Endothelial cell of umbilical vein (primary cell): ENCODE results near the gene CPSF7. TPM values are rescaled to one million over a fixed set of nuclear protein-coding genes. Genes with fewer than 3 reads are reported as not detected.

Source experiments
- BruUV-seq: library from RNA; stranded (reverse); fragments of 400-500 nt; replicated peaks from 2 replicates; lab custom pipeline; 2021; lab: Mats Ljungman, UMichigan
- CTCF ChIA-PET: fragments of 300-600, 350-600 bp; sonication (Branson Sonifier 250); formaldehyde crosslinking; loops from one replicate; lab custom pipeline; 2021; ENCODE audit warnings: antibody characterized with exemption, inconsistent platforms; lab: Charles Lee
- POLR2A ChIA-PET: fragments of 300-600, 350-600 bp; sonication (Branson Sonifier 250); formaldehyde crosslinking; loops from one replicate; lab custom pipeline; 2021; ENCODE audit warnings: antibody characterized with exemption, inconsistent platforms; lab: Charles Lee
- DNase-seq: peaks from one replicate; pipeline ENCODE4 v3.0.0-alpha.2; 2011; ENCODE audit warnings: low read depth, low spot score
- FAIRE-seq: peaks from 2 replicates; lab custom pipeline; 2011; peaks lifted over from hg19 to GRCh38; lab: Jason Lieb, UNC
- H2AFZ ChIP-seq: 2 replicates; pipeline ENCODE4 v1.6.0; 2012; ENCODE audit warnings: low read depth, low read length, control low read depth, inconsistent platforms
- H3K27ac ChIP-seq: 2 replicates; pipeline ENCODE4 v1.5.1; 2011; ENCODE audit warnings: low read depth, mild to moderate bottlenecking, control low read depth, low read length, moderate library complexity; ENCODE audit not compliant: insufficient read depth
- H3K27me3 ChIP-seq, 2 experiments: 2 replicates each; pipeline versions ENCODE4 v1.6.0 to v1.6.1; 2011; ENCODE audit warnings: low read length in 2 of 2, mixed read lengths in 1 of 2; ENCODE audit not compliant: control insufficient read depth in 2 of 2, insufficient read depth in 2 of 2
- H3K36me3 ChIP-seq, 2 experiments: 2 replicates in 1 of 2; 3 replicates in 1 of 2; pipeline ENCODE4 v1.5.1; 2011; ENCODE audit warnings: low read length in 2 of 2, mild to moderate bottlenecking in 1 of 2, moderate library complexity in 1 of 2; ENCODE audit not compliant: control insufficient read depth in 2 of 2, insufficient read depth in 2 of 2; ENCODE audit errors: extremely low read depth in 1 of 2
- H3K4me1 ChIP-seq: 3 replicates; pipeline ENCODE4 v1.5.1; 2011; ENCODE audit warnings: mild to moderate bottlenecking, low read length; ENCODE audit not compliant: control insufficient read depth, insufficient read depth; ENCODE audit errors: extremely low read depth
- H3K4me2 ChIP-seq: 2 replicates; pipeline ENCODE4 v1.6.1; 2011; ENCODE audit warnings: low read length, control low read depth, mixed read lengths; ENCODE audit not compliant: insufficient read depth
- H3K4me3 ChIP-seq, 3 experiments: fragments of 200-600 bp in 1 of 3; sonication (generic), shearing (Covaris generic) in 1 of 3; replicated peaks in 1 of 3; 2 replicates each; pipeline ENCODE4 v1.5.1; 2011 to 2016; ENCODE audit warnings: control low read depth in 3 of 3, low read length in 3 of 3, mild to moderate bottlenecking in 2 of 3, inconsistent platforms in 1 of 3, low read depth in 1 of 3, moderate library complexity in 1 of 3; ENCODE audit not compliant: insufficient read depth in 1 of 3
- H3K79me2 ChIP-seq: 2 replicates; pipeline ENCODE4 v1.6.0; 2012; ENCODE audit warnings: low read length, inconsistent platforms; ENCODE audit not compliant: control insufficient read depth, insufficient read depth
- H3K9ac ChIP-seq: replicated peaks from 2 replicates; pipeline ENCODE3; 2011; ENCODE audit warnings: low read length, control low read depth; ENCODE audit not compliant: insufficient read depth; ENCODE audit errors: extremely low read depth
- H3K9me1 ChIP-seq: replicated peaks from 3 replicates; pipeline ENCODE4 v1.6.0; 2011; ENCODE audit warnings: mild to moderate bottlenecking, low read length; ENCODE audit not compliant: control insufficient read depth, insufficient read depth; ENCODE audit errors: extremely low read depth
- H3K9me3 ChIP-seq: replicated peaks from 2 replicates; pipeline ENCODE4 v1.5.1; 2012; ENCODE audit warnings: low read length, inconsistent platforms; ENCODE audit not compliant: control insufficient read depth, insufficient read depth
- H4K20me1 ChIP-seq: replicated peaks from 2 replicates; pipeline ENCODE3; 2011; ENCODE audit warnings: mild to moderate bottlenecking, low read length; ENCODE audit not compliant: control insufficient read depth, insufficient read depth; ENCODE audit errors: extremely low read depth
- EZH2 ChIP-seq: IDR thresholded peaks from 2 replicates; pipeline ENCODE4 v1.6.1; 2012; ENCODE audit warnings: borderline replicate concordance, low read depth, mild to moderate bottlenecking, moderate library complexity, low read length, inconsistent platforms; ENCODE audit not compliant: severe bottlenecking
- FOS ChIP-seq: IDR thresholded peaks from 2 replicates; pipeline ENCODE4 v1.6.1; 2011; ENCODE audit warnings: mild to moderate bottlenecking, low read length, moderate library complexity, borderline replicate concordance; ENCODE audit not compliant: insufficient read depth
- GATA2 ChIP-seq: IDR thresholded peaks from 2 replicates; pipeline ENCODE4 v1.7.0; 2011; ENCODE audit warnings: low read depth, mild to moderate bottlenecking, moderate library complexity, mixed read lengths, low read length; ENCODE audit not compliant: insufficient read length, insufficient read depth
- JUN ChIP-seq: IDR thresholded peaks from 2 replicates; pipeline ENCODE4 v1.6.1; 2011; ENCODE audit warnings: borderline replicate concordance, low read depth; ENCODE audit not compliant: insufficient read length, insufficient read depth
- MAX ChIP-seq: IDR thresholded peaks from 2 replicates; pipeline ENCODE4 v1.6.1; 2011; ENCODE audit not compliant: insufficient read depth, insufficient read length
- MYC ChIP-seq: IDR thresholded peaks from one replicate; pipeline ENCODE4 v1.6.1; 2011; ENCODE audit warnings: mild to moderate bottlenecking, low read depth, low read length
- POLR2A ChIP-seq: IDR thresholded peaks from 2 replicates; pipeline ENCODE4 v1.6.1; 2012; ENCODE audit warnings: low read depth, mild to moderate bottlenecking, control low read depth, low read length
- POLR2AphosphoS5 ChIP-seq: IDR thresholded peaks from 2 replicates; pipeline ENCODE4 v1.6.1; 2012; ENCODE audit warnings: low read depth, mild to moderate bottlenecking, control low read depth, low read length, moderate library complexity; ENCODE audit not compliant: insufficient read depth
- dilution Hi-C: fragments of 300-500 bp; cut with MboI; formaldehyde crosslinking; loops from one replicate; pipeline ENCODE4 v1.15.0; 2019; ENCODE audit warnings: low sequenced_read_pairs; ENCODE audit not compliant: extremely low pct_ligation_motif_present
- intact Hi-C: fragments of 100-400 bp; cut with micrococcal nuclease; formaldehyde crosslinking; loops from one replicate; pipeline ENCODE4 v1.10.0; 2022
- polyA plus RNA-seq, 4 experiments: library from polyadenylated mRNA; depleted of rRNA in 3 of 4; stranded (reverse) in 3 of 4; unstranded in 1 of 4; fragments of >200 nt; gene quantifications; 2 replicates each; pipeline versions ENCODE4 v1.2.1 to v1.2.3, GENCODE V29; 2011 to 2012; ENCODE audit warnings: missing spikeins in 1 of 4
- total RNA-seq: library from RNA; stranded (reverse); gene quantifications from 2 replicates; pipeline ENCODE4 v1.2.3, GENCODE V29; 2021
- TF ChIP-seq, protein P1 (sequence below), 2 donors: IDR thresholded peaks; 1 replicate in 1 of 2; 2 replicates in 1 of 2; pipeline ENCODE4 v1.5.1; 2011; ENCODE audit warnings: low read length in 2 of 2, mild to moderate bottlenecking in 2 of 2, moderate library complexity in 2 of 2, control low read depth in 1 of 2, inconsistent platforms in 1 of 2, low read depth in 1 of 2; ENCODE audit not compliant: insufficient read depth in 1 of 2; ENCODE audit errors: extremely low read depth in 1 of 2

The CPSF7 gene
- total and polyA plus RNA-seq, 2 donors (not counting 3 experiments of a cell fraction or from before 2014, with no cell fraction given): 77.0 to 88.4 TPM

GRCh38 chr11:61364012-61364675 is 65.6 kb downstream of the CPSF7 start:
- DNase-seq (no peak), FAIRE-seq (no peak)
- intact Hi-C loops (no loop called here), dilution Hi-C loops (no loop called here)
- peaks cover 26% of the 10 kb centered on the region for H3K79me2 ChIP-seq
- H2AFZ ChIP-seq: no peak overlapping the region
- POLR2A ChIA-PET: interaction anchor here (0.6 kb wide), 1 partner anchor 50 kb away, joined by 5 read pairs; no protein-coding TSS in a partner anchor
- no peaks in the 10 kb centered on the region for H3K9me1 ChIP-seq
- TF ChIP-seq MYC: no peak
- TF ChIP-seq POLR2A: no peak
- no peak for TF ChIP-seq POLR2AphosphoS5
- no peak for TF ChIP-seq MAX
- no peak for TF ChIP-seq GATA2
- TF ChIP-seq FOS: no peak
- TF ChIP-seq EZH2: no peak
- TF ChIP-seq, protein P1, sequence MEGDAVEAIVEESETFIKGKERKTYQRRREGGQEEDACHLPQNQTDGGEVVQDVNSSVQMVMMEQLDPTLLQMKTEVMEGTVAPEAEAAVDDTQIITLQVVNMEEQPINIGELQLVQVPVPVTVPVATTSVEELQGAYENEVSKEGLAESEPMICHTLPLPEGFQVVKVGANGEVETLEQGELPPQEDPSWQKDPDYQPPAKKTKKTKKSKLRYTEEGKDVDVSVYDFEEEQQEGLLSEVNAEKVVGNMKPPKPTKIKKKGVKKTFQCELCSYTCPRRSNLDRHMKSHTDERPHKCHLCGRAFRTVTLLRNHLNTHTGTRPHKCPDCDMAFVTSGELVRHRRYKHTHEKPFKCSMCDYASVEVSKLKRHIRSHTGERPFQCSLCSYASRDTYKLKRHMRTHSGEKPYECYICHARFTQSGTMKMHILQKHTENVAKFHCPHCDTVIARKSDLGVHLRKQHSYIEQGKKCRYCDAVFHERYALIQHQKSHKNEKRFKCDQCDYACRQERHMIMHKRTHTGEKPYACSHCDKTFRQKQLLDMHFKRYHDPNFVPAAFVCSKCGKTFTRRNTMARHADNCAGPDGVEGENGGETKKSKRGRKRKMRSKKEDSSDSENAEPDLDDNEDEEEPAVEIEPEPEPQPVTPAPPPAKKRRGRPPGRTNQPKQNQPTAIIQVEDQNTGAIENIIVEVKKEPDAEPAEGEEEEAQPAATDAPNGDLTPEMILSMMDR (IDR thresholded peaks at IDR 0.05; ENCODE audit: extremely low read depth in 1 of 2, insufficient read depth in 1 of 2, low read depth in 1 of 2, low read length in 2 of 2): no peak
- no peak for TF ChIP-seq JUN
- H3K27ac ChIP-seq: no peak overlapping the region
- peaks cover 18% of the 10 kb centered on the region for H3K4me1 ChIP-seq
- no peaks in the 10 kb centered on the region for H3K27me3 ChIP-seq
- H3K9ac ChIP-seq: no peak overlapping the region
- no peaks in the 10 kb centered on the region for H4K20me1 ChIP-seq
- BruUV-seq: no TSS peak
- no peaks in the 10 kb centered on the region for H3K9me3 ChIP-seq
- no peak overlapping the region for H3K4me3 ChIP-seq
- H3K36me3 ChIP-seq: peaks cover 12 to 27% of the 10 kb centered on the region in 2 experiments
- CTCF ChIA-PET: interaction anchor here (5.0 to 10.8 kb wide), 2 partner anchors 21 to 28 kb away, joined by 49 to 89 read pairs; no protein-coding TSS in a partner anchor
- H3K4me2 ChIP-seq: no peak overlapping the region
